GM13976 (cell line): ENCODE data around the gene HTR2A.

ENCODE experiments used
- DNase-seq: peaks from one replicate; pipeline ENCODE4 v3.0.0; 2012; ENCODE audit warnings: low spot score
- in situ Hi-C: fragments of 300-500 bp; cut with MboI; formaldehyde crosslinking; loops from one replicate; pipeline ENCODE4 v1.12.0; 2022; ENCODE audit warnings: low sequenced_read_pairs, mixed read lengths, inconsistent platforms; ENCODE audit not compliant: unreplicated experiment
- TF ChIP-seq, protein P1 (sequence below): IDR thresholded peaks from 2 replicates; pipeline ENCODE4 v1.5.1; 2012; ENCODE audit warnings: borderline replicate concordance, mild to moderate bottlenecking; ENCODE audit not compliant: insufficient read depth; ENCODE audit errors: extremely low read depth, missing control alignments, control extremely low read depth

The HTR2A gene

DNA sequence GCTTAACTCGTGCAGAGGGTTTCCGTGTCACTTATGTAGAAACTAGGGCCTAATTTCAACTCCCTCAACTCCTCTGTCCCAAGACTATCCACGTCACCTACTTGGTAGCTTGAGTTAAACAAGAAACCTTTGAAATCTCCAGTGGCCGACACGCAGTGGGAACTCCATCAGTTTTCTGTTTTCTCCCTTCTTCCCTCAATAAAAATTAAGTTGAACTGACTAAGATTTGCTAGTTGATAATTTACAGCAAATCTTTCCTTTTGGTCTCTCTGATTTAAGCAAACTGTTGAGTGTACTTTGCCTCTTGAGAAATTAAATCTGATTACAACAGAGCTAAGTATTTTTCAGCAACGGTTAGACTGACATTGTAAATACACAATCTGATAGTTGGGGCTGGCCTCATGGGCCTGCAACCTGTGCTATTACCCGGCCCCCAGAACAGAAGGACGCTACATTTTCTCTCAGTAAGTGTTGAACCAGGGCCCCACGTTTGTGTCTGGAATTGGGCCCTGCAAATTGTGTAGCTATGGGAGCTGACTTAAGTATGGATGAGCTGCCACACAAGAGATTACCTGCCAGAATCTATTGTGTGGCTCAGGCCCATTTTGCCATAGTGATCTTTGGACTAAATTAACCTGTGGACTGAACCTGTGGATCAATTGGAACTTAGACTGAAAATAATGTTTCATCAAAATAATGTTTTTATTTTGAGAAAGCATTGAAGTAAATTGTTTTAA is 99.2 kb downstream of the HTR2A start:
- TF ChIP-seq, protein P1, sequence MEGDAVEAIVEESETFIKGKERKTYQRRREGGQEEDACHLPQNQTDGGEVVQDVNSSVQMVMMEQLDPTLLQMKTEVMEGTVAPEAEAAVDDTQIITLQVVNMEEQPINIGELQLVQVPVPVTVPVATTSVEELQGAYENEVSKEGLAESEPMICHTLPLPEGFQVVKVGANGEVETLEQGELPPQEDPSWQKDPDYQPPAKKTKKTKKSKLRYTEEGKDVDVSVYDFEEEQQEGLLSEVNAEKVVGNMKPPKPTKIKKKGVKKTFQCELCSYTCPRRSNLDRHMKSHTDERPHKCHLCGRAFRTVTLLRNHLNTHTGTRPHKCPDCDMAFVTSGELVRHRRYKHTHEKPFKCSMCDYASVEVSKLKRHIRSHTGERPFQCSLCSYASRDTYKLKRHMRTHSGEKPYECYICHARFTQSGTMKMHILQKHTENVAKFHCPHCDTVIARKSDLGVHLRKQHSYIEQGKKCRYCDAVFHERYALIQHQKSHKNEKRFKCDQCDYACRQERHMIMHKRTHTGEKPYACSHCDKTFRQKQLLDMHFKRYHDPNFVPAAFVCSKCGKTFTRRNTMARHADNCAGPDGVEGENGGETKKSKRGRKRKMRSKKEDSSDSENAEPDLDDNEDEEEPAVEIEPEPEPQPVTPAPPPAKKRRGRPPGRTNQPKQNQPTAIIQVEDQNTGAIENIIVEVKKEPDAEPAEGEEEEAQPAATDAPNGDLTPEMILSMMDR = no peak
- in situ Hi-C loops = no loop called here
- no peak for DNase-seq

DNA sequence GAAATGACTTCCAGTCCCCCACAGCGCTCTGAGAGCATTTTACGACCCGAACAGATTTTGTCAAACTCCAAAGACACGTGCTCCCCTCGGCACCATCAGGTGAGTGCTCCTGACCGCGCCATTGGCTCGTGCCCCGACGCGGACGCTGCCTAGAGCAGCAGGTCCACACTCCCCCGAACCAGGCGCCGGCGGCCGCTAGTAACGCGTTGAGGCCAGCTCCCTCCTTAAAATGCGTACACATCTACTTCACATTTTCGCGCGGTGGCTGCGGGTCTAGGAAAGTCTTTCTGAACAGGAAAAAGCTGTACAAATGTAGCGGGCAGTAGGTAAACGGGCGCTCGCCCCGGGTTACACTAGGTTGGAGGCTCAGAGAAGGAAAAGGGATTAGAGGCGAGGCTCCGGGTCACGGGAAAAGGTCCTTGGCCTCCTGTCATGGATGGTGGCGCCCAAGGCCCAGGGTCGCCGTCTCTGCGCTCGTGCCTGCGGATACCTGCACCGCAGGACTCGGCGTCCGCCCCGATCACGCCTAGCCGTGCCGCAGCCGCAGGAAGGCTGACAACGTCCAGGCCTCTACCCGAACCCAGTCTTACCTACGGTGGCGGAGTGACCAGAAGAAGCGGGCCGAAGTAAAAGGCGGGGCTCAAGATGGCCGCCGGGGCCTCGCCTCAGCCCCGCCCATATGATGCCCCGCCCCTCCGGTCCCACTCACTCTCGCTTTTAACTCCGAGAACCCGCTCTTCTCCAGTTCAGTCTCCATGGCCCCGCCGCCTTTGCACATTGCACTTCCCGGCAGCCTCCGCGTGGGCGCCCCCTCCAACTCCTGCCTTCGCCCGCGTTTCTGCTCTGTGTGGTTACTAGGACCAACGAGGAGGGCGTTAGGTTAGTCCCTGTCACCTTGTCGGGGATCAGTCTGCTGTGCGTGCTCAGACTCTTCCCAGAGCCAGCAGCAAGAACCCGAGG is 100.1 kb downstream of the HTR2A start, which contains the start of gene ESD:
Gene ESD, minus strand, starts transcription at position 647 of the 960 bp plus-strand sequence. CDS start 5,748 bp downstream, outside the sequence.
- DNase-seq = peak; percentile 95
- TF ChIP-seq, protein P1 = no peak
- in situ Hi-C loops = no loop called here

DNA sequence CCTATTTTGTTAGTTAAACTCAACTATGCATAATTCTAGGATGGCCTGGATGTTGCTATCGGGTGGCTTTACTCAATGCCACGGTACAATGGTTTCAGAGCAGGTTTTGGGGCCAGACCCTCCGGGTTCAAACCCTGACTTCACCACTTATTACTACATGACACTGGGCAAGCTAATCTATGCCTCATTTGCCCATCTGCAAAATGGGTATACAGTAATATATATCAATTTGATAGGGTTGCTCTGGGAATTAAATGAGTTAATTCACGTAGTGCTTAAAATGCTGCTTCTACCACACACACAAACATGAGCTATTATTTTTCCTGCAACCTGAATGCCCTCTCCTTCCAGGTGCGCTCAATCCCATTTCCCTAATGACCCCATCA is 100.7 kb downstream of the HTR2A start:
- DNase-seq = no peak
- in situ Hi-C loops = no loop called here
- TF ChIP-seq, protein P1 = no peak

DNA sequence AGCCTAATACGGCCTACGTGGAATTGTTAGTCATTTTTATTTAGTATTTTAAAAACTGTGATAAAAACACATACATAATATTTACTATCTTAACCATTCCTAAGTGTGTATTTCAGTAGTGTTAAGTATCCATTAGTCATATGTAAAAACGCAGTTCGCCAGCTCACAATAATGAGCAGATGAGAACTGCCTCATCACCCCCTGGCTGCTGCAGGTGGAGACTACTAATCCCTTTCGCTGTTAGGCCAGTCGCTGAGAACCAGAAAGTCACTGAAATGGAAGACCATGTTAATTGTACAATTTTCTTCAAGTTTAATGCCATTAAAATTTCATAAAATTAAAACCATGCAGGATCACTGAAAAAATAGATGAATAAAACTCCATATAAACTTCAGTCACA is 101.5 kb downstream of the HTR2A start:
- DNase-seq = no peak
- TF ChIP-seq, protein P1 = no peak
- in situ Hi-C loops = no loop called here

DNA sequence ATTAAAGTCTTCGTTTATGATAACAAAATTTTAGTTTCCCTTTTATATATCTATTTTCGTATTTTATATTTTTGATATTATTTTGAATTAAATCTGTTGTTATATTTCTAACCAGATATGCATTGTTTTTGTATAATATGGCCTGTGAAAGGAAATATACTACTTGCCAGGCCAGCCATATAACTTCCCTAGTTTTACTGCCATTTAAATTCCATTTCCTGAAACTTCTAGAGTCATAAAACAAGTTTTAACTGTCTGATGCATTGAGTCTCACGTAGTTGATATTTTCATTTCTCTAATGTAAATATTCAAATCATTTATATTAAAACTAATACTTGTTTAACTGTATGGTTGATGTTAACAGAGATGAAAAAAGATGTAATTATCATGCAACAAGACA is 113.3 kb downstream of the HTR2A start:
- in situ Hi-C loops = no loop called here
- TF ChIP-seq, protein P1 = no peak
- no peak for DNase-seq

DNA sequence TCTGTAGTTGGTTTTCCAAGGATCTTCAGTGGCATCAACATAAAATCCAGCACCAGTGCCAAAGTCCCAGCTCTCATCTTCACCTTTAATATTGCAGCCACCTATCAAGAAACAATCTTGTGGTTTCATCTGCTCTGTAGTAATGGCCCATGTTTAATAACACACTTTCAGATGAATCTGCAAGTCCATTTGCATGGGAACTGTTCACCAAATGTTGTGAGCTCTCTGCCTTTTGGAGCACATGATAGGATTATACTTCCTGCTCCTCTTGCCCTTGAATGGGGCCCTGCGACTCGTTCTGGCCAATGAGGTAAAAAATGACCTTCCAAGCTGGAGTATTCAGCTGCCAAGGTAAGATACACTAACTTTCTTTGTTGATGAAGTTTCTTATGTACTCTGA is 114.2 kb downstream of the HTR2A start:
- TF ChIP-seq, protein P1 = no peak
- in situ Hi-C loops = no loop called here

More for the DNA sequence above, 114.2 kb downstream of the HTR2A start:
- DNase-seq = no peak
